Activated naive CD4-positive, alpha-beta T cell treated with anti-CD3 and anti-CD28 coated beads, Interleukin-2, amount 50 U/mL, for 72 hours (primary cell): ENCODE results near the gene WFDC5. TPM values are rescaled to one million over a fixed set of nuclear protein-coding genes. Genes with fewer than 3 reads are reported as not detected.
"Not testable (repeated sequence)": the region's sequence is repeated elsewhere in the genome, so short reads cannot be mapped to it uniquely, and the experiment has no call there.

Source experiments
- ATAC-seq, 2 donors: fragments of 150-1000 bp; cut with Tn5 transposase; 2 replicates each; pipeline ENCODE4 v1.10.0; 2021; ENCODE audit warnings: mild to moderate bottlenecking in 2 of 2, moderate library complexity in 2 of 2
- DNase-seq, 2 donors: peaks; one replicate each; pipeline ENCODE4 v3.0.0; 2021 to 2022; ENCODE audit warnings: low spot score in 2 of 2
- H3K27ac Mint-ChIP-seq, 2 donors: one replicate each; pipeline ENCODE4 v1.8.0; 2022; ENCODE audit warnings: mild to moderate bottlenecking in 2 of 2, mixed read lengths in 2 of 2
- H3K36me3 Mint-ChIP-seq, 2 donors: one replicate each; pipeline ENCODE4 v1.8.0; 2022; ENCODE audit warnings: mixed read lengths in 2 of 2
- H3K9me3 Mint-ChIP-seq, 2 donors: one replicate each; pipeline ENCODE4 v1.8.0; 2022; ENCODE audit warnings: mixed read lengths in 2 of 2
- total RNA-seq, 2 donors: library from RNA; stranded (reverse); gene quantifications; one replicate each; pipeline ENCODE4 v1.2.3, GENCODE V29; 2022

WFDC5 gene, protein sequence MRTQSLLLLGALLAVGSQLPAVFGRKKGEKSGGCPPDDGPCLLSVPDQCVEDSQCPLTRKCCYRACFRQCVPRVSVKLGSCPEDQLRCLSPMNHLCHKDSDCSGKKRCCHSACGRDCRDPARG
- not detected for total RNA-seq

DNA sequence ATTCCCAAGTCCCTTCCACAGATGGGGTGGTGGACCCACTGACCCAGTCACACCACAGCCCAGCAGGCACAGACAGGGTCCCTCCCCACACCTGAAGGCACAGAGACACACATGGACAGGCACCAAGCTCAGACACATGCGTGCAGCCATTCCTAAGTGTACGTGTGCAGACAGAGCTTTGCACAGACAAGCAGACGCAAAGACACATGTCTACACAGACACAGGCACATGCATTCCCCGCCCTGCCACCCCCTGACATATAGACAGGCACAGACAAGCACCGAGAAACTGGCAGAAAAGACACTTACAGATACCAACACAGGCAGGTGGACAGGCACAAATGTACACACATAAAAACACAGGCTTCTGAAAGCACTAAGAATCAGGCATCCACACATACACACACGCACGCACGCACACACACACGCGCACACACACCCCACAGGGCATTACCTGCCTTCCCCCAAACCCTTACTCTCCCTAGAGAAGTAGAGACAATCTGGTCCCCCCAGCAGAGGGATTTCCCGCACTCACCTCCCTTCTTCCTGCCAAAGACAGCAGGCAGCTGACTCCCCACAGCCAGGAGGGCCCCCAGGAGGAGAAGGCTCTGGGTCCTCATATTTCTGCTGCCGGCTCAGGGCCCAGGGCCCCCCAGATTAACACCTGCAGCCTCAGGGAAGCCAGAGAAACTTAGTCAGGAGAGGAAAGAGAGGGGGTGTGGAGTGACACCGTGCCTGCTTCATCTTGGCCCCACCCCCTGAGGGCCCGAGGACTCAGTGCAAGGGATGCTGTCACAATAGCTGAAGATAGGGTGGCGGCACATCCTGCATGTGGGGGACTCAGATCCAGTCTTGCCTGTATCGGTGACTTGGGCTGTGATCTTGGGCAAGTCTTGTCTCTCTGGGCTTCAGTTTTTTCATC is at the start of gene WFDC5:
Gene WFDC5 (minus strand): TSS at position 710 of the 921 bp plus-strand sequence. CDS start 91 bp downstream, at position 619.
- no peaks in the 10 kb centered on the region for H3K9me3 Mint-ChIP-seq
- DNase-seq (no peak), ATAC-seq (peak in 1 of 2 donors; percentile 72)
- no peaks in the 10 kb centered on the region for H3K36me3 Mint-ChIP-seq
- H3K27ac Mint-ChIP-seq: peak within 1 kb of the TSS in 1 of 2 donors; percentile 57

GRCh38 chr20:45163083-45163803 is 48.3 kb upstream of the WFDC5 start:
- no peak for ATAC-seq
- Mint-ChIP-seq H3K36me3 (peaks cover 23 to 24% of the 10 kb centered on the region in 2 donors), H3K27ac (no peak overlapping the region), H3K9me3 (peaks cover 22 to 26% of the 10 kb centered on the region in 2 donors)
- DNase-seq: no peak

DNA sequence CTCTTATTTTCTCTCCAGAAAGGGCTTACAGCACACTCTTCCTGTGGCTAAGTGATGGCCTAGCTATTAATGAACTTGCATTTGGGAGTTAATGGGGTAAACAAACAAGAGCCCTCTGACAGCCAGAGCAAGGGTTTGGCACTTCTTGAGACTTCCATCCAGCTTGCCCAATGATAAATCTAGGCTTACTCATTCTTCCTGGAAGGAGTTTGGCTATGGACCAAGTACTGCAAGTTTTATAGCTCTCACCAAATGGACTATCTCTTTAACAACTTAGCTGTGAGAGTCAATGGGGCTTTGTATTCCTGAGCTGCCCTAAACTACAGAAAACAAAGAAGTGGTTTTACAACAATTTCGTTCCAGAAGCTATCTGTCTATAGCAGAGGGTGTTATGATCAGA is 43.0 kb upstream of the WFDC5 start:
- ATAC-seq: no peak
- Mint-ChIP-seq H3K36me3 (peaks cover 21 to 45% of the 10 kb centered on the region in 2 donors), H3K9me3 (peaks cover 23 to 26% of the 10 kb centered on the region in 2 donors), H3K27ac (no peak overlapping the region)
- no peak for DNase-seq

GRCh38 chr20:45156713-45157112 is 41.7 kb upstream of the WFDC5 start:
- ATAC-seq: no peak
- Mint-ChIP-seq H3K27ac (no peak overlapping the region), H3K9me3 (peaks cover 15 to 18% of the 10 kb centered on the region in 2 donors), H3K36me3 (peaks cover 11 to 37% of the 10 kb centered on the region in 2 donors)
- DNase-seq: no peak

DNA sequence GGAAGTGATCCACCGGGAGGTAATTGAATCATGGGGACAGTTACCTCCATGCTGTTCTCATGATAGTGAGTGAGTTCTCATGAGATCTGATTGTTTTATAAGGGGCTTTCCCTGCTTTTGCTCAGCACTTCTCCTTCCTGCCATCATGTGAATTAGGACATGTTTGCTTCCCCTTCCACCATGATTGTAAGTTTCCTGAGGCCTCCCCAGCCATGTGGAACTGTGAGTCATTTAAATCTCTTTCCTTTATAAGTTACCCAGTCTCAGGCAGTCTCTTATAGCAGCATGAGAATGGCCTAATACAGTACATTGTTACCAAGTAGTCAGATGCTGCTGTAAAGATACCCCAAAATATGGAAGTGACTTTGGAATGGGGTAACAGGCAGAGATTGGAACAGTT is 39.8 kb upstream of the WFDC5 start:
- ATAC-seq: not testable (repeated sequence)
- peaks cover 15 to 16% of the 10 kb centered on the region in 2 donors for H3K9me3 Mint-ChIP-seq

GRCh38 chr20:45154183-45154582 is 39.2 kb upstream of the WFDC5 start:
- no peak for DNase-seq
- Mint-ChIP-seq H3K27ac (no peak overlapping the region), H3K36me3 (peaks cover 10 to 36% of the 10 kb centered on the region in 2 donors), H3K9me3 (peaks cover 10 to 14% of the 10 kb centered on the region in 2 donors)
- ATAC-seq: no peak

More for the DNA sequence above, 39.8 kb upstream of the WFDC5 start:
- H3K27ac Mint-ChIP-seq, DNase-seq: not testable (repeated sequence)
- H3K36me3 Mint-ChIP-seq: peaks cover 10 to 37% of the 10 kb centered on the region in 2 donors

GRCh38 chr20:45153752-45154151 is 38.8 kb upstream of the WFDC5 start:
- Mint-ChIP-seq H3K9me3 (peaks cover 6 to 10% of the 10 kb centered on the region in 2 donors), H3K36me3 (peaks cover 7 to 31% of the 10 kb centered on the region in 2 donors), H3K27ac (no peak overlapping the region)
- ATAC-seq: no peak
- no peak for DNase-seq

GRCh38 chr20:45153147-45153546 is 38.2 kb upstream of the WFDC5 start:
- ATAC-seq: no peak
- peaks cover 0 to 4% of the 10 kb centered on the region in 2 donors for H3K9me3 Mint-ChIP-seq
- H3K36me3 Mint-ChIP-seq: peaks cover under 1 to 25% of the 10 kb centered on the region in 2 donors
- no peak for DNase-seq
- no peak overlapping the region for H3K27ac Mint-ChIP-seq

GRCh38 chr20:45152405-45152804 is 37.4 kb upstream of the WFDC5 start:
- no peak for ATAC-seq
- no peak for DNase-seq

DNA sequence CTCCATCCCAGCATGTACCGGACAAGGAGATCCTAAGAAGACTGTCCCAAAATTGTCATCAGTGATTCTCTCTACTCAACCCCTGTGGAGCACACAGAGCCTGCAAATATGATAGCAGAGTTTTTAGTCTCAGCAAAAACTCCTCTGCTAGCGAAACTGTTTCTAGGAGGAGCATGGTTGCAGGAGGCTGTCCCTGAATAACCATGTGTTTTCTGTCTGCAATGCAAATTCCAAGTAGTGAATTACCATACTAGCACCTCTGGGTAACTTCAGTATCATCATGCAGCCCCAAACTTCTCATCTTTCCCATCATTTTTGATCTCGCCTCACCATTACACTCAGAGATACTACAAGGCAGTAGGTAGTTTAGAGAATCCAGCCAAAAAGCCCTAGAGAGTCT is 34.1 kb upstream of the WFDC5 start:
- ATAC-seq (no peak), DNase-seq (no peak)

More at GRCh38 chr20:45152405-45152804, 37.4 kb upstream of the WFDC5 start:
- Mint-ChIP-seq H3K27ac (no peak overlapping the region), H3K9me3 (no peaks in the 10 kb centered on the region), H3K36me3 (peaks cover 0 to 22% of the 10 kb centered on the region in 2 donors)

DNA sequence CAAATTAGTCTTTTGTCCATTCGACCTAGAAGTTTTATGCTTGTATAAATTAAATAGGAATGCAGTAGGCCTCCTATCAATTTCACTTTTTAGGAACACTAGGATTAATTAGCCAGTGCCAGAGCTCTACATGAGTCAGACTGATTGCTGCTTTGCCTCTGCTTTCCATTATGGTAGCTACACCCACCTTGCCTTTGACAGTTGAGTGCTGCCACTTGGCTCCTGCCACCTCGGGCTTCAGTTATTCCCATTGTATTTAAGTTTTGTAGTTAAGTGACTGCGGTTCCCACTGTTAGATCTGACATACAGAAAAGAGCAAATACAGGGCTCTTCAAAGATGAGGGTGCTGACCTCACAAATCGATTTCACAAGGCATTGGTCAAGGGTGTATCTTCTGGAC is 25.9 kb upstream of the WFDC5 start:
- no peaks in the 10 kb centered on the region for H3K36me3 Mint-ChIP-seq
- H3K27ac Mint-ChIP-seq: no peak overlapping the region
- no peak for ATAC-seq
- DNase-seq: no peak
- no peaks in the 10 kb centered on the region for H3K9me3 Mint-ChIP-seq

More for the DNA sequence above, 34.1 kb upstream of the WFDC5 start:
- H3K9me3 Mint-ChIP-seq: no peaks in the 10 kb centered on the region
- H3K27ac Mint-ChIP-seq: no peak overlapping the region
- no peaks in the 10 kb centered on the region for H3K36me3 Mint-ChIP-seq

- H3K27ac Mint-ChIP-seq, H3K9me3 Mint-ChIP-seq, DNase-seq, H3K36me3 Mint-ChIP-seq, ATAC-seq: not testable (repeated sequence)
Measured at GRCh38 chr20:45139733-45140375, 24.9 kb upstream of the WFDC5 start.

GRCh38 chr20:45138561-45139300 is 23.8 kb upstream of the WFDC5 start:
- DNase-seq: peak; percentile 70 to 92
- H3K9me3 Mint-ChIP-seq: no peaks in the 10 kb centered on the region
- no peak overlapping the region for H3K27ac Mint-ChIP-seq
- ATAC-seq: peak; percentile 89 to 92
- H3K36me3 Mint-ChIP-seq: peaks cover 0 to 5% of the 10 kb centered on the region in 2 donors

DNA sequence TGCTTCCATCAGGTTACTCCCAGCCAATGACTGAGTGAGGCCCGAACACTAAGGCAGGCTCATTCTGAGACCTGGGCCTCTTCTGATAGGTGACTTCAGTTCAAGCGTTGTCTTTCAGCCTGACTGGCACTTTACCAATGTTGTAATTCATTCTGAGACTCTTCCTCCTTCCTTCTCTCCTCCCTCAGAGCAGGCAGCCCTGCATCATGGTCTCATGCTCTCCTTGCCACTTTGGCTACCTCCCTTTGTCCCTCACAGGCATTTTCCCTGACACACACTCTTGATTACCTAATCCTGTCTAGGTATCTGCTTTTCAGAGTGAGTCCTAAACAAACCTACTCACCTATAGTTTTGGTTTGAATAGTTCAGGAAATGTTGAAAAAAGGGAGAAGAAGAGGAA is 21.9 kb upstream of the WFDC5 start:
- H3K36me3 Mint-ChIP-seq: peaks cover 0 to 5% of the 10 kb centered on the region in 2 donors
- ATAC-seq: no peak
- DNase-seq: no peak
- no peak overlapping the region for H3K27ac Mint-ChIP-seq
- no peaks in the 10 kb centered on the region for H3K9me3 Mint-ChIP-seq

DNA sequence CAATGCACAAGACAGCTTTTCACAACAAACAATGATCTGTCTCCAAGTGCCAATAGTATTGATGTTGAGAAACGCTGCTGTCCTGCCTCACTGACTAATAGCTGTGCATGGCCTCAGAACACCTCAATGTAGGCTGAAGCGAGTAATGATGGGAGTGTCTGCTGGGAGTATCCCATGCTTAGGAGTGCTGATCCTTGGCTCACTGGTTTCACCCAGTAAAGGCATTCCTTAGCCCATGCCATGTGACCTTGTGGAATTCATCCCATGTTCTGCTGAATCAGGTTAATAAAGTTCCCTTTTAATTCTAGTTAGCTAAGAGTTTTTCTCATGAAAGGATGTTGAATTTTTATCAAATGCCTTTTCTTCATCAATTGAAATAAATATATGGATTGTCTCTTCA is 13.1 kb upstream of the WFDC5 start:
- no peak for DNase-seq
- H3K36me3 Mint-ChIP-seq: no peaks in the 10 kb centered on the region
- ATAC-seq: no peak
- H3K9me3 Mint-ChIP-seq: no peaks in the 10 kb centered on the region
- H3K27ac Mint-ChIP-seq: no peak overlapping the region

DNA sequence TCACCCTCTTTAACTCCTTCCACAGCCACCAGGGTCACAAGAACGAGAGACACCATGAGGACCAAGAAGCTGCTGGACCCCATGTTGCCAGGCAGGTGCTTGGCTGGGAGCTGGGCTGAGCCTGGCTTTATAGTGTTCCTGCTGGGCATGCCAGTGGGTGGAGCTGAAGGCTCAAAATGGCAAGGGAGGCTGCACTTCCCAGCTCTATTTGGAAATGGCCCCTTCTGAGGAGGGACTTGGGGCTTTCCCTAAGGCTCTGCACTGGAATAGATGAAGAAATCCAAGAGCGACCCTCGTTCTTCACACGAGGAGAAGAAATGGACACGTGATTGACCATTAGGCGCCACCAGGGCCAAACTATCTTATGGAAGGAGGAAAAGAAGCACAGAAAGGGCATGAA is 9.4 kb upstream of the WFDC5 start, which contains the start of gene WFDC12:
Gene WFDC12 (minus strand): TSS at position 101 of the 400 bp plus-strand sequence. CDS start 18 bp downstream, at position 83.
- Mint-ChIP-seq H3K36me3 (no peaks in the 10 kb centered on the region), H3K9me3 (no peaks in the 10 kb centered on the region), H3K27ac (no peak within 1 kb of the TSS)
- ATAC-seq: no peak
- DNase-seq: no peak
